HCT116 (cell line): ENCODE measurements around the gene CPD.

ENCODE experiments used
- EGR1 ChIP-seq: IDR thresholded peaks from 2 replicates; pipeline ENCODE4 v1.6.1; 2012; ENCODE audit warnings: low read depth
- EZH2 ChIP-seq: fragments of 200-600 bp; sonication (generic); IDR thresholded peaks from 2 replicates; pipeline ENCODE4 v1.6.1; 2017; ENCODE audit warnings: antibody characterized with exemption, mixed run types
- JUND ChIP-seq: IDR thresholded peaks from 2 replicates; pipeline ENCODE4 v1.6.1; 2012
- POLR2A ChIP-seq: IDR thresholded peaks from 2 replicates; pipeline ENCODE4 v1.7.0; 2011; ENCODE audit warnings: borderline replicate concordance; ENCODE audit not compliant: insufficient read depth, insufficient read length; ENCODE audit errors: extremely low read depth
- POLR2AphosphoS5 ChIP-seq: IDR thresholded peaks from 2 replicates; pipeline ENCODE4 v1.6.1; 2011; ENCODE audit warnings: mild to moderate bottlenecking, low read depth, low read length, moderate library complexity
- SIN3A ChIP-seq: IDR thresholded peaks from 2 replicates; pipeline ENCODE4 v1.6.1; 2012; ENCODE audit warnings: low read depth
- SP1 ChIP-seq: IDR thresholded peaks from 2 replicates; pipeline ENCODE4 v1.6.1; 2012; ENCODE audit warnings: low read depth
- ZNF274 ChIP-seq: fragments of 200-500 bp; sonication (Bioruptor generic); IDR thresholded peaks from 2 replicates; pipeline ENCODE4 v1.6.1; 2014; ENCODE audit warnings: mild to moderate bottlenecking, low read depth, low read length, inconsistent platforms
- TF ChIP-seq, protein P1 (sequence below), 3 experiments: fragments of 200-600 bp in 1 of 3; sonication (generic) in 1 of 3; IDR thresholded peaks in 2 of 3; conservative IDR thresholded peaks in 1 of 3; 2 replicates each; pipeline ENCODE4 v1.5.1; 2012 to 2017; ENCODE audit warnings: low read depth in 2 of 3, low read length in 2 of 3, antibody characterized with exemption in 1 of 3, borderline replicate concordance in 1 of 3, control low read depth in 1 of 3, mild to moderate bottlenecking in 1 of 3, mixed read lengths in 1 of 3, mixed run types in 1 of 3, moderate library complexity in 1 of 3; ENCODE audit not compliant: insufficient read depth in 1 of 3
- TF ChIP-seq, protein P2 (sequence below): IDR thresholded peaks from 2 replicates; pipeline ENCODE4 v1.6.1; 2012; ENCODE audit warnings: low read depth
- TF ChIP-seq, protein P3 (sequence below): IDR thresholded peaks from 2 replicates; pipeline ENCODE4 v1.6.1; 2012
- TF ChIP-seq, protein P4 (sequence below): IDR thresholded peaks from 2 replicates; pipeline ENCODE4 v1.6.1; 2011; ENCODE audit warnings: mild to moderate bottlenecking, low read length, moderate library complexity; ENCODE audit not compliant: insufficient replicate concordance; ENCODE audit errors: extremely low read depth

DNA sequence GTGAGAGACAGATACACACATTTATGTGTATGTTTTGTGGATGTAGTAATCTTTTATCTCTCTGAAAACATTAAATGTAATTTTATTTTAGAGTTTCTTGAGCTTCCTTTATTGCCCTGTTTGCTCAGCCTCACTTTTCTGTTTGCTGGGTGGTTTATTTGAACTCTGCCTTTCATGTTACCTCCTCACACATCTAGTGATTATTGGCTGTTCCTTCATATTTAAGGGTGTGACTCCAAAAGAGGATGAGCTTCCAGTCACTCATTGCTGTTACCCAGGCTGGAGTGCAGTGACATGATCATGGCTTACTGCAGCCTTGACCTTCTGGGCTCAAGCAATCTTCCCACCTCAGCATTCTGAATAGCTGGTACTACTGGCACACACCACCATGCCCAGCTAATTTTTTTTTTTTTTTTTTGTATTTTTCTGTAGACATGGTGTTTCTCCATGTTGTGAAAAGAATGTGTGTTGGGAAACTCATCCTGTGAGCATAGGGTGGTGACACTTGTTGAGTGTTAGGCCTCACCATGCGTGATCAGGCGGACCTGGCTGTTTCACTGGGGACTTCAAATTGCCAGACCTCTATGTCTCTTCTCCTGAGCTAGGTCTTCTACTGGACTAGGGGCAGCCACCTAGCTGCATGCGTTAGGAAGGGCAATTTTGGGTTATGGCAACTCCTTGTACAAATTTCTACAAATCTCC is 136.3 kb downstream of the CPD start:
- TF ChIP-seq, protein P1, sequence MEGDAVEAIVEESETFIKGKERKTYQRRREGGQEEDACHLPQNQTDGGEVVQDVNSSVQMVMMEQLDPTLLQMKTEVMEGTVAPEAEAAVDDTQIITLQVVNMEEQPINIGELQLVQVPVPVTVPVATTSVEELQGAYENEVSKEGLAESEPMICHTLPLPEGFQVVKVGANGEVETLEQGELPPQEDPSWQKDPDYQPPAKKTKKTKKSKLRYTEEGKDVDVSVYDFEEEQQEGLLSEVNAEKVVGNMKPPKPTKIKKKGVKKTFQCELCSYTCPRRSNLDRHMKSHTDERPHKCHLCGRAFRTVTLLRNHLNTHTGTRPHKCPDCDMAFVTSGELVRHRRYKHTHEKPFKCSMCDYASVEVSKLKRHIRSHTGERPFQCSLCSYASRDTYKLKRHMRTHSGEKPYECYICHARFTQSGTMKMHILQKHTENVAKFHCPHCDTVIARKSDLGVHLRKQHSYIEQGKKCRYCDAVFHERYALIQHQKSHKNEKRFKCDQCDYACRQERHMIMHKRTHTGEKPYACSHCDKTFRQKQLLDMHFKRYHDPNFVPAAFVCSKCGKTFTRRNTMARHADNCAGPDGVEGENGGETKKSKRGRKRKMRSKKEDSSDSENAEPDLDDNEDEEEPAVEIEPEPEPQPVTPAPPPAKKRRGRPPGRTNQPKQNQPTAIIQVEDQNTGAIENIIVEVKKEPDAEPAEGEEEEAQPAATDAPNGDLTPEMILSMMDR (IDR thresholded peaks at IDR 0.05 in 2 of 3, conservative IDR thresholded peaks at IDR 0.05 in 1 of 3; ENCODE audit: borderline replicate concordance in 1 of 3, insufficient read depth in 1 of 3, low read depth in 2 of 3, low read length in 2 of 3): no peak
- TF ChIP-seq ZNF274 (no peak), SP1 (no peak), SIN3A (no peak), EZH2 (no peak), POLR2A (no peak), POLR2AphosphoS5 (no peak), EGR1 (no peak), JUND (no peak)
- TF ChIP-seq, protein P2, sequence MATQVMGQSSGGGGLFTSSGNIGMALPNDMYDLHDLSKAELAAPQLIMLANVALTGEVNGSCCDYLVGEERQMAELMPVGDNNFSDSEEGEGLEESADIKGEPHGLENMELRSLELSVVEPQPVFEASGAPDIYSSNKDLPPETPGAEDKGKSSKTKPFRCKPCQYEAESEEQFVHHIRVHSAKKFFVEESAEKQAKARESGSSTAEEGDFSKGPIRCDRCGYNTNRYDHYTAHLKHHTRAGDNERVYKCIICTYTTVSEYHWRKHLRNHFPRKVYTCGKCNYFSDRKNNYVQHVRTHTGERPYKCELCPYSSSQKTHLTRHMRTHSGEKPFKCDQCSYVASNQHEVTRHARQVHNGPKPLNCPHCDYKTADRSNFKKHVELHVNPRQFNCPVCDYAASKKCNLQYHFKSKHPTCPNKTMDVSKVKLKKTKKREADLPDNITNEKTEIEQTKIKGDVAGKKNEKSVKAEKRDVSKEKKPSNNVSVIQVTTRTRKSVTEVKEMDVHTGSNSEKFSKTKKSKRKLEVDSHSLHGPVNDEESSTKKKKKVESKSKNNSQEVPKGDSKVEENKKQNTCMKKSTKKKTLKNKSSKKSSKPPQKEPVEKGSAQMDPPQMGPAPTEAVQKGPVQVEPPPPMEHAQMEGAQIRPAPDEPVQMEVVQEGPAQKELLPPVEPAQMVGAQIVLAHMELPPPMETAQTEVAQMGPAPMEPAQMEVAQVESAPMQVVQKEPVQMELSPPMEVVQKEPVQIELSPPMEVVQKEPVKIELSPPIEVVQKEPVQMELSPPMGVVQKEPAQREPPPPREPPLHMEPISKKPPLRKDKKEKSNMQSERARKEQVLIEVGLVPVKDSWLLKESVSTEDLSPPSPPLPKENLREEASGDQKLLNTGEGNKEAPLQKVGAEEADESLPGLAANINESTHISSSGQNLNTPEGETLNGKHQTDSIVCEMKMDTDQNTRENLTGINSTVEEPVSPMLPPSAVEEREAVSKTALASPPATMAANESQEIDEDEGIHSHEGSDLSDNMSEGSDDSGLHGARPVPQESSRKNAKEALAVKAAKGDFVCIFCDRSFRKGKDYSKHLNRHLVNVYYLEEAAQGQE: no peak
- TF ChIP-seq, protein P3, sequence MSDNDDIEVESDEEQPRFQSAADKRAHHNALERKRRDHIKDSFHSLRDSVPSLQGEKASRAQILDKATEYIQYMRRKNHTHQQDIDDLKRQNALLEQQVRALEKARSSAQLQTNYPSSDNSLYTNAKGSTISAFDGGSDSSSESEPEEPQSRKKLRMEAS: no peak
- TF ChIP-seq, protein P4, sequence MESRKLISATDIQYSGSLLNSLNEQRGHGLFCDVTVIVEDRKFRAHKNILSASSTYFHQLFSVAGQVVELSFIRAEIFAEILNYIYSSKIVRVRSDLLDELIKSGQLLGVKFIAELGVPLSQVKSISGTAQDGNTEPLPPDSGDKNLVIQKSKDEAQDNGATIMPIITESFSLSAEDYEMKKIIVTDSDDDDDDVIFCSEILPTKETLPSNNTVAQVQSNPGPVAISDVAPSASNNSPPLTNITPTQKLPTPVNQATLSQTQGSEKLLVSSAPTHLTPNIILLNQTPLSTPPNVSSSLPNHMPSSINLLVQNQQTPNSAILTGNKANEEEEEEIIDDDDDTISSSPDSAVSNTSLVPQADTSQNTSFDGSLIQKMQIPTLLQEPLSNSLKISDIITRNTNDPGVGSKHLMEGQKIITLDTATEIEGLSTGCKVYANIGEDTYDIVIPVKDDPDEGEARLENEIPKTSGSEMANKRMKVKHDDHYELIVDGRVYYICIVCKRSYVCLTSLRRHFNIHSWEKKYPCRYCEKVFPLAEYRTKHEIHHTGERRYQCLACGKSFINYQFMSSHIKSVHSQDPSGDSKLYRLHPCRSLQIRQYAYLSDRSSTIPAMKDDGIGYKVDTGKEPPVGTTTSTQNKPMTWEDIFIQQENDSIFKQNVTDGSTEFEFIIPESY: no peak
